ENCODE results near the gene CDH13.

CDH13 gene

GRCh38 chr16:82834151-82834815, 207.5 kb downstream of the CDH13 start:
- DNase-seq (ENCODE audit: low spot score), result no peak
- FAIRE-seq, result no peak

GRCh38 chr16:82835487-82836155, 208.9 kb downstream of the CDH13 start:
- no peak for FAIRE-seq
- DNase-seq (ENCODE audit: low spot score), result no peak

GRCh38 chr16:82841108-82841507, 214.3 kb downstream of the CDH13 start:
- DNase-seq (ENCODE audit: low spot score) (no peak), FAIRE-seq (no peak)

- no peak for FAIRE-seq
Measured at GRCh38 chr16:82843606-82844271, 217.0 kb downstream of the CDH13 start.

GRCh38 chr16:82845116-82845515, 218.3 kb downstream of the CDH13 start:
- FAIRE-seq, result no peak

More at GRCh38 chr16:82843606-82844271, 217.0 kb downstream of the CDH13 start:
- DNase-seq (ENCODE audit: low spot score), result no peak

GRCh38 chr16:82846806-82847205, 220.0 kb downstream of the CDH13 start:
- no peak for FAIRE-seq
- DNase-seq (ENCODE audit: low spot score), result no peak

More at GRCh38 chr16:82845116-82845515, 218.3 kb downstream of the CDH13 start:
- no peak for DNase-seq (ENCODE audit: low spot score)

- FAIRE-seq (no peak), DNase-seq (ENCODE audit: low spot score) (no peak)
Measured at GRCh38 chr16:82848013-82848412, 221.2 kb downstream of the CDH13 start.

GRCh38 chr16:82852388-82853008, 225.7 kb downstream of the CDH13 start:
- no peak for FAIRE-seq
- DNase-seq (ENCODE audit: low spot score), result no peak

- FAIRE-seq, result no peak
- DNase-seq (ENCODE audit: low spot score), result no peak
Measured at GRCh38 chr16:82855471-82855870, 228.7 kb downstream of the CDH13 start.

- FAIRE-seq (no peak), DNase-seq (ENCODE audit: low spot score) (no peak)
Measured at GRCh38 chr16:82857693-82858365, 231.1 kb downstream of the CDH13 start.

GRCh38 chr16:82859662-82860061, 232.9 kb downstream of the CDH13 start:
- DNase-seq (ENCODE audit: low spot score), result no peak
- no peak for FAIRE-seq

- no peak for DNase-seq (ENCODE audit: low spot score)
- no peak for FAIRE-seq
Measured at GRCh38 chr16:82860071-82860470, 233.3 kb downstream of the CDH13 start.

GRCh38 chr16:82862057-82862456, 235.3 kb downstream of the CDH13 start:
- DNase-seq (ENCODE audit: low spot score) (no peak), FAIRE-seq (no peak)

- FAIRE-seq, result no peak
- DNase-seq (ENCODE audit: low spot score), result no peak
Measured at GRCh38 chr16:82864332-82865040, 237.7 kb downstream of the CDH13 start.

- FAIRE-seq, result no peak
- DNase-seq (ENCODE audit: low spot score), result no peak
Measured at GRCh38 chr16:82865412-82865811, 238.6 kb downstream of the CDH13 start.

GRCh38 chr16:82867485-82867884, 240.7 kb downstream of the CDH13 start:
- DNase-seq (ENCODE audit: low spot score) (no peak), FAIRE-seq (no peak)

- FAIRE-seq, result no peak
- DNase-seq (ENCODE audit: low spot score), result no peak
Measured at GRCh38 chr16:82874271-82874670, 247.5 kb downstream of the CDH13 start.

GRCh38 chr16:82874672-82875071, 247.9 kb downstream of the CDH13 start:
- DNase-seq (ENCODE audit: low spot score) (no peak), FAIRE-seq (no peak)

GRCh38 chr16:82876951-82877350, 250.2 kb downstream of the CDH13 start:
- DNase-seq (ENCODE audit: low spot score) (no peak), FAIRE-seq (no peak)

- FAIRE-seq, result no peak
Measured at GRCh38 chr16:82878466-82878865, 251.7 kb downstream of the CDH13 start.

GRCh38 chr16:82880346-82880745, 253.6 kb downstream of the CDH13 start:
- FAIRE-seq, result no peak
- no peak for DNase-seq (ENCODE audit: low spot score)

More at GRCh38 chr16:82878466-82878865, 251.7 kb downstream of the CDH13 start:
- no peak for DNase-seq (ENCODE audit: low spot score)

Measured in RCC 7860 (cell line).